Measurements from ENCODE around the gene HOXA6. TPM values are rescaled to one million over a fixed set of nuclear protein-coding genes. Genes with fewer than 3 reads are reported as not detected.

HOXA6 gene
- total and polyA plus RNA-seq, 2 donors (not counting 1 experiment from before 2014, with no cell fraction given), result 0.18 to 0.49 TPM

- Histone ChIP-seq H3K4me3 (ENCODE audit: control extremely low read depth in 1 of 5, extremely low read depth in 1 of 5, insufficient read depth in 1 of 5, low read depth in 2 of 5, low read length in 4 of 5) (peak overlapping the region in 3 of 5 experiments; percentile 4 to 48 (median 33)), H3K79me2 (ENCODE audit: control insufficient read depth, insufficient read depth, low read length) (no peaks in the 10 kb centered on the region), H3K9ac (ENCODE audit: low read length) (peak overlapping the region; percentile 30), H3K27me3 (replicated peaks in 1 of 4; ENCODE audit: control extremely low read depth in 1 of 4, control insufficient read depth in 3 of 4, insufficient read depth in 4 of 4, low read length in 3 of 4) (peaks cover 0 to 98% (median 81%) of the 10 kb centered on the region in 4 experiments), H3K9me3 (ENCODE audit: control extremely low read depth in 1 of 3, control insufficient read depth in 2 of 3, insufficient read depth in 1 of 3, low read length in 2 of 3) (peaks cover 0 to 84% (median 6%) of the 10 kb centered on the region in 3 donors), H2AFZ (ENCODE audit: insufficient read depth, low read depth, low read length, poor library complexity, severe bottlenecking) (no peak overlapping the region), H4K20me1 (ENCODE audit: control insufficient read depth, insufficient read depth, low read length, poor library complexity, severe bottlenecking) (peaks cover 10% of the 10 kb centered on the region), H3K4me1 (ENCODE audit: control insufficient read depth in 2 of 2, insufficient read depth in 2 of 2, low read length in 2 of 2) (peaks cover 55 to 67% of the 10 kb centered on the region in 2 donors), H3K36me3 (replicated peaks in 1 of 2; ENCODE audit: control extremely low read depth in 1 of 2, control insufficient read depth in 1 of 2, extremely low read depth in 1 of 2, insufficient read depth in 2 of 2, low read length in 1 of 2) (no peaks in the 10 kb centered on the region), H3K4me2 (replicated peaks; ENCODE audit: low read depth, low read length, poor library complexity, severe bottlenecking) (peak overlapping the region; percentile 79), H3K27ac (ENCODE audit: low read length in 2 of 2) (no peak overlapping the region)
- Mint-ChIP-seq H3K9me3 (ENCODE audit: insufficient read depth) (no peaks in the 10 kb centered on the region), H3K27me3 (peaks cover 71% of the 10 kb centered on the region), H3K4me3 (peak overlapping the region; percentile 59), H3K4me1 (peaks cover 41% of the 10 kb centered on the region), H3K27ac (no peak overlapping the region)
- TF ChIP-seq EZH2 (IDR thresholded peaks at IDR 0.05; ENCODE audit: borderline replicate concordance, insufficient read depth, low read depth, low read length, poor library complexity, severe bottlenecking) (no peak), CTCF (IDR thresholded peaks at IDR 0.05) (no peak)
- 14% methylated on average over 10 of the region's 13 CpGs for WGBS (ENCODE audit: insufficient coverage)
- ATAC-seq (ENCODE audit: low read depth), result no peak
- ChIA-PET POLR2A (interaction anchor here (1.0 kb wide), 1 partner anchor 23 kb away, joined by 3 read pairs; no protein-coding TSS in a partner anchor), CTCF (interaction anchor here (0.6 to 6.9 kb wide), 21 partner anchors 9 to 1298 kb away, joined by 3 to 52 read pairs (median 3); no protein-coding TSS in a partner anchor)
- intact Hi-C loops (cut with micrococcal nuclease), result loop anchor here (2.0 to 5.0 kb wide), 2 partner anchors 37 to 771 kb away; partner anchors contain the start of gene HOXA11
- DNase-seq, result no peak
These were observed 2.4 kb upstream of the HOXA6 start for GRCh38 chr7:27149842-27150567.

Data from B cell (primary cell).